HCT116 (cell line): ENCODE results near the gene PDSS2. TPM values are rescaled to one million over a fixed set of nuclear protein-coding genes. Genes with fewer than 3 reads are reported as not detected.
"Not testable (repeated sequence)": the region's sequence is repeated elsewhere in the genome, so short reads cannot be mapped to it uniquely, and the experiment has no call there.

ENCODE experiments used
- ATAC-seq: fragments of 200-7000 bp; cut with Tn5 transposase; 2 replicates; pipeline ENCODE4 v1.9.1; 2020; ENCODE audit warnings: mild to moderate bottlenecking, moderate library complexity
- BruUV-seq: library from RNA; stranded (reverse); fragments of 400-500 nt; replicated peaks from 2 replicates; lab custom pipeline; 2021; lab: Mats Ljungman, UMichigan
- CTCF ChIA-PET: fragments of 300-600 bp; sonication (Branson Sonifier 250); formaldehyde crosslinking; loops from one replicate; lab custom pipeline; 2021; ENCODE audit warnings: antibody characterized with exemption; lab: Charles Lee
- POLR2A ChIA-PET: fragments of 300-600, 350-600 bp; sonication (Branson Sonifier 250); formaldehyde crosslinking; loops from one replicate; lab custom pipeline; 2021; ENCODE audit warnings: antibody characterized with exemption; lab: Charles Lee
- RAD21 ChIA-PET, 2 experiments: fragments of 300-600 bp; sonication (Branson Sonifier 250); formaldehyde crosslinking; loops; one replicate each; lab custom pipeline; 2023; ENCODE audit warnings: low total read pairs in 2 of 2; ENCODE audit not compliant: uncharacterized antibody in 2 of 2, unreplicated experiment in 2 of 2, low non-redundant PET in 1 of 2; lab: Charles Lee
- DNase-seq: peaks from one replicate; pipeline ENCODE4 v3.0.0-alpha.2; 2010; ENCODE audit warnings: low read depth, low spot score
- H2AFZ ChIP-seq: fragments of 200-600 bp; shearing (Covaris generic), sonication (generic); 2 replicates; pipeline ENCODE4 v1.6.1; 2017; ENCODE audit warnings: low read depth, mixed run types, mixed read lengths, antibody characterized with exemption, low read length; ENCODE audit not compliant: poor library complexity, severe bottlenecking
- H3K27ac ChIP-seq: 2 replicates; pipeline ENCODE4 v1.5.1; 2012; ENCODE audit warnings: low read depth, low read length
- H3K27me3 ChIP-seq: fragments of 200-600 bp; sonication (generic); 2 replicates; pipeline ENCODE4 v1.6.1; 2016; ENCODE audit warnings: mixed run types, low read length, mixed read lengths; ENCODE audit not compliant: insufficient read depth
- H3K36me3 ChIP-seq, 2 experiments: fragments of 200-500 bp in 1 of 2; fragments of 200-600 bp in 1 of 2; sonication (Bioruptor generic) in 1 of 2; sonication (generic) in 1 of 2; 2 replicates each; pipeline versions ENCODE4 v1.5.1 to v1.6.1; 2014 to 2016; ENCODE audit warnings: low read length in 2 of 2, inconsistent platforms in 1 of 2, mixed read lengths in 1 of 2, mixed run types in 1 of 2; ENCODE audit not compliant: insufficient read depth in 2 of 2, control insufficient read depth in 1 of 2
- H3K4me1 ChIP-seq, 2 experiments: fragments of 200-600 bp in 1 of 2; sonication (generic) in 1 of 2; 2 replicates each; pipeline versions ENCODE4 v1.5.1 to v1.6.1; 2012 to 2017; ENCODE audit warnings: low read length in 2 of 2, inconsistent platforms in 1 of 2, mild to moderate bottlenecking in 1 of 2, mixed read lengths in 1 of 2, mixed run types in 1 of 2, moderate library complexity in 1 of 2; ENCODE audit not compliant: insufficient read depth in 2 of 2, control insufficient read depth in 1 of 2
- H3K4me2 ChIP-seq: fragments of 200-600 bp; sonication (generic); 2 replicates; pipeline ENCODE4 v1.6.1; 2017; ENCODE audit warnings: mixed run types, low read length, mixed read lengths
- H3K4me3 ChIP-seq, 2 experiments: fragments of 200-600 bp in 1 of 2; sonication (generic) in 1 of 2; replicated peaks in 1 of 2; 2 replicates each; pipeline ENCODE4 v1.5.1; 2011 to 2016; ENCODE audit warnings: low read length in 2 of 2, control low read depth in 1 of 2, low read depth in 1 of 2, mild to moderate bottlenecking in 1 of 2, mixed read lengths in 1 of 2, mixed run types in 1 of 2
- H3K79me2 ChIP-seq: fragments of 200-600 bp; sonication (generic); 2 replicates; pipeline ENCODE4 v1.6.1; 2017; ENCODE audit warnings: mild to moderate bottlenecking, mixed run types, low read length, moderate library complexity, mixed read lengths; ENCODE audit not compliant: insufficient read depth
- H3K9ac ChIP-seq: fragments of 200-600 bp; sonication (generic); 2 replicates; pipeline ENCODE4 v1.6.1; 2016; ENCODE audit warnings: low read length, mixed read lengths
- H3K9me2 ChIP-seq: fragments of 200-600 bp; sonication (generic), shearing (Covaris generic); 2 replicates; pipeline ENCODE4 v1.6.1; 2017; ENCODE audit warnings: mixed run types, mild to moderate bottlenecking, moderate library complexity; ENCODE audit not compliant: insufficient read depth
- H3K9me3 ChIP-seq, 2 experiments: fragments of 200-500 bp in 1 of 2; fragments of 200-600 bp in 1 of 2; sonication (Bioruptor generic) in 1 of 2; sonication (generic) in 1 of 2; 2 replicates each; pipeline ENCODE4 v1.6.1; 2014 to 2017; ENCODE audit warnings: low read length in 2 of 2, mixed read lengths in 2 of 2, inconsistent platforms in 1 of 2, low read depth in 1 of 2, mild to moderate bottlenecking in 1 of 2, mixed run types in 1 of 2, moderate library complexity in 1 of 2; ENCODE audit not compliant: control insufficient read depth in 1 of 2, insufficient read depth in 1 of 2
- H4K20me1 ChIP-seq: fragments of 200-600 bp; sonication (generic), shearing (Covaris generic); 2 replicates; pipeline ENCODE4 v1.6.1; 2017; ENCODE audit warnings: mixed run types, mild to moderate bottlenecking, moderate library complexity; ENCODE audit not compliant: insufficient read depth
- CEBPB ChIP-seq: IDR thresholded peaks from 2 replicates; pipeline ENCODE4 v1.6.1; 2012; ENCODE audit warnings: low read depth
- CTCF ChIP-seq, 3 experiments: fragments of 200-600 bp in 1 of 3; sonication (generic) in 1 of 3; IDR thresholded peaks in 2 of 3; conservative IDR thresholded peaks in 1 of 3; 2 replicates each; pipeline ENCODE4 v1.5.1; 2012 to 2017; ENCODE audit warnings: low read depth in 2 of 3, low read length in 2 of 3, antibody characterized with exemption in 1 of 3, borderline replicate concordance in 1 of 3, control low read depth in 1 of 3, mild to moderate bottlenecking in 1 of 3, mixed read lengths in 1 of 3, mixed run types in 1 of 3, moderate library complexity in 1 of 3; ENCODE audit not compliant: insufficient read depth in 1 of 3
- EZH2 ChIP-seq: fragments of 200-600 bp; sonication (generic); IDR thresholded peaks from 2 replicates; pipeline ENCODE4 v1.6.1; 2017; ENCODE audit warnings: antibody characterized with exemption, mixed run types
- EZH2phosphoT487 ChIP-seq: fragments of 200-600 bp; IDR thresholded peaks from 2 replicates; pipeline ENCODE4 v1.6.1; 2018; ENCODE audit warnings: antibody characterized with exemption, borderline replicate concordance
- RAD21 ChIP-seq: IDR thresholded peaks from 2 replicates; pipeline ENCODE4 v1.6.1; 2012; ENCODE audit warnings: low read depth, mild to moderate bottlenecking
- SIN3A ChIP-seq: IDR thresholded peaks from 2 replicates; pipeline ENCODE4 v1.6.1; 2012; ENCODE audit warnings: low read depth
- SP1 ChIP-seq: IDR thresholded peaks from 2 replicates; pipeline ENCODE4 v1.6.1; 2012; ENCODE audit warnings: low read depth
- SRF ChIP-seq: IDR thresholded peaks from 2 replicates; pipeline ENCODE4 v1.6.1; 2012; ENCODE audit warnings: low read depth
- TCF7L2 ChIP-seq: IDR thresholded peaks from 2 replicates; pipeline ENCODE4 v1.7.0; 2011; ENCODE audit warnings: borderline replicate concordance, inconsistent platforms; ENCODE audit not compliant: insufficient read depth, insufficient read length; ENCODE audit errors: extremely low read depth
- YY1 ChIP-seq: IDR thresholded peaks from 2 replicates; pipeline ENCODE4 v1.6.1; 2011; ENCODE audit warnings: low read length, low read depth, moderate library complexity, mild to moderate bottlenecking; ENCODE audit not compliant: insufficient replicate concordance; ENCODE audit errors: extremely low read depth
- ZFX ChIP-seq: fragments of 450-650 bp; IDR thresholded peaks from 2 replicates; pipeline ENCODE4 v1.6.1; 2017
- ZNF274 ChIP-seq: fragments of 200-500 bp; sonication (Bioruptor generic); IDR thresholded peaks from 2 replicates; pipeline ENCODE4 v1.6.1; 2014; ENCODE audit warnings: mild to moderate bottlenecking, low read depth, low read length, inconsistent platforms
- intact Hi-C: fragments of 100-400 bp; cut with micrococcal nuclease; formaldehyde crosslinking; loops from 2 replicates; pipeline ENCODE4 v1.10.0; 2022
- total RNA-seq: library from RNA; stranded (reverse); gene quantifications from one replicate; pipeline ENCODE4 v1.2.1, GENCODE V29; 2021; ENCODE audit not compliant: unreplicated experiment
- TF ChIP-seq, protein P1 (sequence below): IDR thresholded peaks from 2 replicates; pipeline ENCODE4 v1.6.1; 2011; ENCODE audit warnings: mild to moderate bottlenecking, low read length, moderate library complexity; ENCODE audit not compliant: insufficient replicate concordance; ENCODE audit errors: extremely low read depth

PDSS2 gene
- total RNA-seq, 1 experiment from 2014 or later, result 12.2 TPM

GRCh38 chr6:107280791-107281190 is 178.6 kb downstream of the PDSS2 start:
- Histone ChIP-seq H3K4me3 (no peak overlapping the region), H3K79me2 (no peaks in the 10 kb centered on the region), H3K4me2 (no peak overlapping the region), H3K9ac (no peak overlapping the region), H3K4me1 (no peaks in the 10 kb centered on the region), H3K36me3 (no peaks in the 10 kb centered on the region), H4K20me1 (0 out of 2 replicates have a peak, but pooled peaks cover 5% of the 10 kb centered on the region), H3K9me2 (no peaks in the 10 kb centered on the region), H3K9me3 (no peaks in the 10 kb centered on the region), H3K27ac (no peak overlapping the region), H2AFZ (no peak overlapping the region), H3K27me3 (no peaks in the 10 kb centered on the region)
- POLR2A ChIA-PET, result no interaction called here
- DNase-seq (no peak), ATAC-seq (no peak)
- RAD21 ChIA-PET, result no interaction called here
- TF ChIP-seq TCF7L2, result no peak
- TF ChIP-seq, protein P1, sequence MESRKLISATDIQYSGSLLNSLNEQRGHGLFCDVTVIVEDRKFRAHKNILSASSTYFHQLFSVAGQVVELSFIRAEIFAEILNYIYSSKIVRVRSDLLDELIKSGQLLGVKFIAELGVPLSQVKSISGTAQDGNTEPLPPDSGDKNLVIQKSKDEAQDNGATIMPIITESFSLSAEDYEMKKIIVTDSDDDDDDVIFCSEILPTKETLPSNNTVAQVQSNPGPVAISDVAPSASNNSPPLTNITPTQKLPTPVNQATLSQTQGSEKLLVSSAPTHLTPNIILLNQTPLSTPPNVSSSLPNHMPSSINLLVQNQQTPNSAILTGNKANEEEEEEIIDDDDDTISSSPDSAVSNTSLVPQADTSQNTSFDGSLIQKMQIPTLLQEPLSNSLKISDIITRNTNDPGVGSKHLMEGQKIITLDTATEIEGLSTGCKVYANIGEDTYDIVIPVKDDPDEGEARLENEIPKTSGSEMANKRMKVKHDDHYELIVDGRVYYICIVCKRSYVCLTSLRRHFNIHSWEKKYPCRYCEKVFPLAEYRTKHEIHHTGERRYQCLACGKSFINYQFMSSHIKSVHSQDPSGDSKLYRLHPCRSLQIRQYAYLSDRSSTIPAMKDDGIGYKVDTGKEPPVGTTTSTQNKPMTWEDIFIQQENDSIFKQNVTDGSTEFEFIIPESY, result no peak
- TF ChIP-seq EZH2phosphoT487, result no peak
- no peak for TF ChIP-seq CTCF (IDR thresholded peaks at IDR 0.05 in 2 of 3, conservative IDR thresholded peaks at IDR 0.05 in 1 of 3; ENCODE audit: borderline replicate concordance in 1 of 3, insufficient read depth in 1 of 3, low read depth in 2 of 3, low read length in 2 of 3)
- TF ChIP-seq ZNF274, result no peak
- no peak for TF ChIP-seq YY1
- TF ChIP-seq CEBPB, result no peak
- no peak for TF ChIP-seq ZFX
- no peak for TF ChIP-seq SIN3A
- TF ChIP-seq SP1, result no peak
- no peak for TF ChIP-seq SRF
- TF ChIP-seq EZH2, result no peak
- no peak for TF ChIP-seq RAD21
- intact Hi-C loops, result no loop called here
- no TSS peak for BruUV-seq
- CTCF ChIA-PET, result no interaction called here

- H3K27ac ChIP-seq, H4K20me1 ChIP-seq, H3K4me2 ChIP-seq, H3K9me3 ChIP-seq, H3K79me2 ChIP-seq, POLR2A ChIA-PET, RAD21 ChIA-PET, ATAC-seq, H3K27me3 ChIP-seq, CTCF ChIA-PET, BruUV-seq, H3K9ac ChIP-seq, H3K9me2 ChIP-seq, H3K36me3 ChIP-seq, DNase-seq, H2AFZ ChIP-seq, H3K4me3 ChIP-seq, H3K4me1 ChIP-seq, intact Hi-C loops: not testable (repeated sequence)
Observed at GRCh38 chr6:107280001-107280400, 179.4 kb downstream of the PDSS2 start.
